Mesendoderm (in vitro differentiated cells): ENCODE measurements around the gene OPRM1.
A peak's percentile ranks its signal among the peaks of the same experiment; 100 is the strongest.

Source experiments
- DNase-seq: peaks from one replicate; pipeline ENCODE4 v3.0.0; 2013
- H2AK5ac ChIP-seq: 2 replicates; pipeline ENCODE4 v1.6.1; 2013; ENCODE audit warnings: low read length, inconsistent platforms
- H2BK120ac ChIP-seq: 2 replicates; pipeline ENCODE4 v1.6.1; 2013; ENCODE audit warnings: low read depth, mild to moderate bottlenecking, low read length, moderate library complexity, mixed read lengths
- H2BK15ac ChIP-seq: replicated peaks from 2 replicates; pipeline ENCODE4 v1.6.1; 2013; ENCODE audit warnings: low read depth, mild to moderate bottlenecking, moderate library complexity
- H2BK5ac ChIP-seq: 2 replicates; pipeline ENCODE4 v1.6.1; 2013; ENCODE audit warnings: low read length, inconsistent platforms
- H3K18ac ChIP-seq: 2 replicates; pipeline ENCODE4 v1.6.1; 2013; ENCODE audit warnings: mild to moderate bottlenecking, low read length, mixed read lengths
- H3K23ac ChIP-seq: one replicate; pipeline ENCODE4 v1.6.1; 2013; ENCODE audit warnings: low read length
- H3K27ac ChIP-seq: 2 replicates; pipeline ENCODE4 v1.5.1; 2013; ENCODE audit warnings: low read depth, mild to moderate bottlenecking, inconsistent platforms, low read length, moderate library complexity
- H3K27me3 ChIP-seq: 2 replicates; pipeline ENCODE4 v1.6.1; 2013; ENCODE audit warnings: low read length, control low read depth, mild to moderate bottlenecking, inconsistent platforms; ENCODE audit not compliant: insufficient read depth, poor library complexity
- H3K36me3 ChIP-seq: 2 replicates; pipeline ENCODE4 v1.6.1; 2013; ENCODE audit warnings: low read length, inconsistent platforms; ENCODE audit not compliant: control insufficient read depth, insufficient read depth
- H3K4ac ChIP-seq: one replicate; pipeline ENCODE4 v1.6.1; 2013; ENCODE audit warnings: low read depth, mild to moderate bottlenecking, low read length, moderate library complexity
- H3K4me1 ChIP-seq: 2 replicates; pipeline ENCODE4 v1.6.1; 2013; ENCODE audit warnings: low read depth, low read length, inconsistent platforms; ENCODE audit not compliant: control insufficient read depth
- H3K4me2 ChIP-seq: 2 replicates; pipeline ENCODE4 v1.6.1; 2013; ENCODE audit warnings: low read length
- H3K4me3 ChIP-seq: 2 replicates; pipeline ENCODE4 v1.5.1; 2013; ENCODE audit warnings: mild to moderate bottlenecking, low read length
- H3K56ac ChIP-seq: one replicate; pipeline ENCODE4 v1.6.1; 2013; ENCODE audit warnings: low read length
- H3K79me1 ChIP-seq: 2 replicates; pipeline ENCODE4 v1.6.1; 2013; ENCODE audit warnings: low read length, inconsistent platforms
- H3K79me2 ChIP-seq: 2 replicates; pipeline ENCODE4 v1.6.1; 2013; ENCODE audit warnings: mild to moderate bottlenecking, low read length; ENCODE audit not compliant: control insufficient read depth, insufficient read depth
- H3K9ac ChIP-seq: 2 replicates; pipeline ENCODE4 v1.6.1; 2013; ENCODE audit warnings: low read length, inconsistent platforms
- H4K5ac ChIP-seq: one replicate; pipeline ENCODE4 v1.6.1; 2013; ENCODE audit warnings: low read length
- H4K8ac ChIP-seq: one replicate; pipeline ENCODE4 v1.6.1; 2013; ENCODE audit warnings: low read depth, mild to moderate bottlenecking, control low read depth, low read length, moderate library complexity
- WGBS: extraction: QIAGEN DNeasy Blood & Tissue Kit; methylation state at CpG from one replicate; pipeline ENCODE4 v1.1.7; 2013; ENCODE audit warnings: low lambda C conversion rate, missing lambda C conversion rate; ENCODE audit not compliant: insufficient coverage; ENCODE audit errors: extremely low coverage; 5-methylcytosine and 5-hydroxymethylcytosine counted together

The OPRM1 gene

GRCh38 chr6:154156135-154156896, 117.3 kb downstream of the OPRM1 start:
- Histone ChIP-seq H3K36me3 (no peaks in the 10 kb centered on the region), H2AK5ac (no peak overlapping the region), H3K4ac (no peak overlapping the region), H3K79me1 (no peaks in the 10 kb centered on the region), H2BK15ac (no peak overlapping the region), H4K5ac (no peak overlapping the region), H3K18ac (no peak overlapping the region), H3K27me3 (no peaks in the 10 kb centered on the region), H3K4me1 (no peaks in the 10 kb centered on the region), H3K23ac (no peak overlapping the region), H3K27ac (no peak overlapping the region), H4K8ac (peak overlapping the region; percentile 13), H3K4me2 (no peak overlapping the region), H3K79me2 (no peaks in the 10 kb centered on the region), H3K4me3 (no peak overlapping the region), H3K56ac (no peak overlapping the region), H2BK5ac (no peak overlapping the region), H2BK120ac (no peak overlapping the region), H3K9ac (no peak overlapping the region)
- peak; percentile 81 for DNase-seq
- no CpG with 5 or more reads among the region's 11 CpGs for WGBS

DNA sequence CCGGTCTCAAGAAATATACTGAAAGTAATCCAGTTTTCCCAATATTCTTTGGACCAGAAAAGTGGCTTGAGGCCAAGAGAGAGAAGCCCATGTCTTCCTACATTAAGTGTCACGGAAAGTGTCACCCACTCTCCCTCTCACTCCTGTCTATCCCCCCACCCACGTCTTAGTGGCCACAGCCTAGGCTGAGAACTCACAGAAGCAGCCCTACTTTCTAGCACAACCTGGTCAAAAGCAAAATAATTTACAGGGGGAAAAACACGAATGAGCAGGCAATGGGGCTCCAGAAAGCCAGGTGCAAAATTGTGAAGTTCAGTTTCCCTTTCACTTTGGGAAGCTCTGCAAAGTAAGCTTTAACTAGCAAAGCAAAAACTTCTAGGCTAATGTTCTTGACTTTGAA, 118.0 kb downstream of the OPRM1 start:
- no peak overlapping the region for H4K8ac ChIP-seq
- no peak for DNase-seq

GRCh38 chr6:154157706-154158105, 118.7 kb downstream of the OPRM1 start:
- Histone ChIP-seq H4K5ac (no peak overlapping the region), H4K8ac (no peak overlapping the region), H2BK120ac (no peak overlapping the region), H3K4me1 (no peaks in the 10 kb centered on the region), H3K4me2 (no peak overlapping the region), H3K27me3 (no peaks in the 10 kb centered on the region), H3K27ac (no peak overlapping the region), H3K56ac (no peak overlapping the region), H3K9ac (no peak overlapping the region), H3K4ac (no peak overlapping the region), H3K23ac (no peak overlapping the region), H3K18ac (no peak overlapping the region), H2BK5ac (no peak overlapping the region), H3K36me3 (no peaks in the 10 kb centered on the region), H3K4me3 (no peak overlapping the region), H2BK15ac (no peak overlapping the region), H2AK5ac (no peak overlapping the region), H3K79me1 (no peaks in the 10 kb centered on the region), H3K79me2 (no peaks in the 10 kb centered on the region)
- DNase-seq = no peak

More for the DNA sequence above, 118.0 kb downstream of the OPRM1 start:
- Histone ChIP-seq H3K23ac (no peak overlapping the region), H3K4me2 (no peak overlapping the region), H2BK5ac (no peak overlapping the region), H2BK15ac (no peak overlapping the region), H3K4me3 (no peak overlapping the region), H3K79me1 (no peaks in the 10 kb centered on the region), H3K4ac (no peak overlapping the region), H4K5ac (no peak overlapping the region), H3K27ac (no peak overlapping the region), H3K9ac (no peak overlapping the region), H3K4me1 (no peaks in the 10 kb centered on the region), H3K56ac (no peak overlapping the region), H2BK120ac (no peak overlapping the region), H3K79me2 (no peaks in the 10 kb centered on the region), H2AK5ac (no peak overlapping the region), H3K27me3 (no peaks in the 10 kb centered on the region), H3K36me3 (no peaks in the 10 kb centered on the region), H3K18ac (no peak overlapping the region)
- WGBS = no CpG with 5 or more reads among the region's 4 CpGs

- WGBS = no CpG with 5 or more reads among the region's 2 CpGs
- Histone ChIP-seq H2BK120ac (no peak overlapping the region), H3K18ac (no peak overlapping the region), H3K9ac (no peak overlapping the region), H3K4me3 (no peak overlapping the region), H2BK15ac (no peak overlapping the region), H3K23ac (no peak overlapping the region), H2AK5ac (no peak overlapping the region), H3K27me3 (no peaks in the 10 kb centered on the region), H4K5ac (no peak overlapping the region), H2BK5ac (no peak overlapping the region), H4K8ac (no peak overlapping the region), H3K79me2 (no peaks in the 10 kb centered on the region), H3K27ac (no peak overlapping the region), H3K4ac (no peak overlapping the region), H3K79me1 (no peaks in the 10 kb centered on the region), H3K56ac (no peak overlapping the region), H3K4me2 (no peak overlapping the region), H3K4me1 (no peaks in the 10 kb centered on the region), H3K36me3 (no peaks in the 10 kb centered on the region)
- no peak for DNase-seq
Measured at GRCh38 chr6:154159126-154159525, 120.1 kb downstream of the OPRM1 start.

DNA sequence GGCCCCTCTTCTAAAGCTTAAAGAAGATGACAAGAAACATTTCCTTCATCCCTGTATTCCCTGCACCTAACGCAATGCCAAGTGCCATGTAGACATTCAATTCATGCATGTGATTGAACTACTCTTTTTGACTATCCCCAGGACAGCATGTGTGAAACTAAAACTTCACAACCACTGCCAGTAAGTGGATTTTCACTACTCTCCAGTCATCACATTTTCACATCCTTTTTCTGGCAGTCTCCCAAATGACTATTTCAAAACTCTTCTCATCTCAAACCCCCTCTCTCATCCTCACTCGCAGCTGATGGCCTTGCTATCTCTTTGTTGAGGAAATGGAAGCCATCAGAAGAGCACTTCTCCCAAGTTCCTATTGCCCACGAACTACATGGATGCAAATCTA, 122.6 kb downstream of the OPRM1 start:
- Histone ChIP-seq H3K79me1 (no peaks in the 10 kb centered on the region), H3K4me1 (no peaks in the 10 kb centered on the region), H3K56ac (no peak overlapping the region), H3K4me3 (no peak overlapping the region), H2AK5ac (no peak overlapping the region), H3K9ac (no peak overlapping the region), H3K23ac (no peak overlapping the region), H2BK5ac (no peak overlapping the region), H3K4me2 (no peak overlapping the region), H3K79me2 (no peaks in the 10 kb centered on the region), H3K4ac (no peak overlapping the region), H4K5ac (no peak overlapping the region), H4K8ac (no peak overlapping the region), H3K36me3 (no peaks in the 10 kb centered on the region), H2BK120ac (no peak overlapping the region), H3K18ac (no peak overlapping the region), H3K27me3 (no peaks in the 10 kb centered on the region), H3K27ac (no peak overlapping the region), H2BK15ac (no peak overlapping the region)
- no CpG with 5 or more reads among the region's 3 CpGs for WGBS
- DNase-seq = no peak

- Histone ChIP-seq H4K8ac (no peak overlapping the region), H3K79me2 (no peaks in the 10 kb centered on the region), H3K4ac (no peak overlapping the region), H2AK5ac (no peak overlapping the region), H4K5ac (no peak overlapping the region), H3K79me1 (no peaks in the 10 kb centered on the region), H3K27ac (no peak overlapping the region), H3K18ac (no peak overlapping the region), H2BK120ac (no peak overlapping the region), H3K9ac (no peak overlapping the region), H3K36me3 (no peaks in the 10 kb centered on the region), H3K23ac (no peak overlapping the region), H3K56ac (no peak overlapping the region), H2BK15ac (no peak overlapping the region), H3K4me3 (no peak overlapping the region), H3K4me1 (no peaks in the 10 kb centered on the region), H3K27me3 (no peaks in the 10 kb centered on the region), H3K4me2 (no peak overlapping the region), H2BK5ac (no peak overlapping the region)
- no peak for DNase-seq
- no CpG with 5 or more reads among the region's 5 CpGs for WGBS
Measured at GRCh38 chr6:154164397-154164796, 125.4 kb downstream of the OPRM1 start.
